ENCODE measurements around the gene CRTC3.
"Not testable (repeated sequence)": the region's sequence is repeated elsewhere in the genome, so short reads cannot be mapped to it uniquely, and the experiment has no call there.

The CRTC3 gene

GRCh38 chr15:90636993-90637392 is 107.3 kb downstream of the CRTC3 start:
- not testable (repeated sequence) for DNase-seq

GRCh38 chr15:90637693-90638092 is 108.0 kb downstream of the CRTC3 start:
- no peak for DNase-seq

- DNase-seq, result no peak
Observed at GRCh38 chr15:90638201-90638691, 108.5 kb downstream of the CRTC3 start.

GRCh38 chr15:90638963-90639362 is 109.2 kb downstream of the CRTC3 start:
- no peak for DNase-seq

GRCh38 chr15:90640862-90641261 is 111.1 kb downstream of the CRTC3 start:
- no peak for DNase-seq

GRCh38 chr15:90641581-90642463 is 112.1 kb downstream of the CRTC3 start:
- no peak for DNase-seq

GRCh38 chr15:90642464-90643300 is 113.0 kb downstream of the CRTC3 start:
- DNase-seq, result no peak

GRCh38 chr15:90643301-90643632 is 113.5 kb downstream of the CRTC3 start:
- no peak for DNase-seq

GRCh38 chr15:90644526-90644925 is 114.8 kb downstream of the CRTC3 start:
- DNase-seq, result no peak

- no peak for DNase-seq
Observed at GRCh38 chr15:90644952-90645725, 115.4 kb downstream of the CRTC3 start.

GRCh38 chr15:90645873-90646575 is 116.3 kb downstream of the CRTC3 start:
- no peak for DNase-seq

GRCh38 chr15:90646662-90647305 is 117.1 kb downstream of the CRTC3 start:
- DNase-seq, result no peak

- DNase-seq, result peak; percentile 59
Observed at GRCh38 chr15:90647326-90647725, 117.6 kb downstream of the CRTC3 start.

GRCh38 chr15:90648137-90649070 is 118.7 kb downstream of the CRTC3 start:
- DNase-seq, result peak; percentile 80

GRCh38 chr15:90650117-90650955 is 120.6 kb downstream of the CRTC3 start:
- no peak for DNase-seq

- no peak for DNase-seq
Observed at GRCh38 chr15:90650956-90651689, 121.4 kb downstream of the CRTC3 start.

GRCh38 chr15:90654233-90655136 is 124.8 kb downstream of the CRTC3 start:
- DNase-seq, result peak; percentile 56
